CD4-positive, alpha-beta T cell treated with Interleukin-6 for 4 hours (primary cell): ENCODE measurements around the gene SEMA7A.

Experiments
- DNase-seq: peaks from one replicate; pipeline ENCODE4 v3.0.0-alpha.2; 2020; ENCODE audit warnings: mixed read lengths

The SEMA7A gene

GRCh38 chr15:74428970-74429780 is 4.6 kb downstream of the SEMA7A start:
- DNase-seq: no peak

- no peak for DNase-seq
Observed at GRCh38 chr15:74428442-74428787, 5.3 kb downstream of the SEMA7A start.

DNA sequence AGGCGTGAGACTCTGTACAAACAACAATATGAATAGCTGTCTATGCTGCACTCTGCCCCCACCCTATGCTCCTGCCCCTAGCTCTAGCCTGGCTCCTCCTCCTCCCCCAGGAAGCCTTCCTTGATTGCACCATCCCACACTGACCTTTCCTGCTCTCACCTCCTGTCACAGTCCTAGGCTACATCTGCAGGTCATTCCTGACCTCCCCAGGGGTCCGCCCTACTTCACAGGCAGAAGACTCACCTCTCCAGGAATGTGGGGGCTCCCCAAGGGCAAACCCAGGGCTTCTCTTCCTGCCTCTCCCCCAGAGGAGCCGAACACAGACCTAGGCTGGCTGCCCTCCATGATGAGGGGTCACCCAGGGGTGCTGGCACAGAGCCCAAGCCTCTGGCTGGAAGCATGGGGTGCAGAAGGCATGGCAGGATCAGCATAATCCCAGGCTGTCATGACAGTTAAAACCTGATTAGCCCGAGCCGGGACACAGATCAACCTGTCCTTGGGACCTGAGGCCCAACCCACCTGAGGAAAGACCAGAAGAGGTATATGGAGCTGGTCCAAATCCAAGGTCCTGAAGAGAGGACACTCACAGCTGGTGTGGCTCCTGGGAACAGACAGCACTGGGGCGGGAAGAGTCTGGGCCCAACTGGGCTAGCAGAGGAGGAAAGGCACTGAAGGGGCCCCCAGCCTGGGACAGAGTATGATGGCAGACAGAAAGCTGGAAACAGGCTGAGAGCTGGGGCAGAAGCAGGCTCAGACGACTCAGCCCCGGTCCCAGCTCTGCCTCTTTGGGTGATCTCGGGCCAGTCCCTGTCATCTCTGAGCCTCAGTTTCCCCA is 5.9 kb downstream of the SEMA7A start:
- DNase-seq: no peak

DNA sequence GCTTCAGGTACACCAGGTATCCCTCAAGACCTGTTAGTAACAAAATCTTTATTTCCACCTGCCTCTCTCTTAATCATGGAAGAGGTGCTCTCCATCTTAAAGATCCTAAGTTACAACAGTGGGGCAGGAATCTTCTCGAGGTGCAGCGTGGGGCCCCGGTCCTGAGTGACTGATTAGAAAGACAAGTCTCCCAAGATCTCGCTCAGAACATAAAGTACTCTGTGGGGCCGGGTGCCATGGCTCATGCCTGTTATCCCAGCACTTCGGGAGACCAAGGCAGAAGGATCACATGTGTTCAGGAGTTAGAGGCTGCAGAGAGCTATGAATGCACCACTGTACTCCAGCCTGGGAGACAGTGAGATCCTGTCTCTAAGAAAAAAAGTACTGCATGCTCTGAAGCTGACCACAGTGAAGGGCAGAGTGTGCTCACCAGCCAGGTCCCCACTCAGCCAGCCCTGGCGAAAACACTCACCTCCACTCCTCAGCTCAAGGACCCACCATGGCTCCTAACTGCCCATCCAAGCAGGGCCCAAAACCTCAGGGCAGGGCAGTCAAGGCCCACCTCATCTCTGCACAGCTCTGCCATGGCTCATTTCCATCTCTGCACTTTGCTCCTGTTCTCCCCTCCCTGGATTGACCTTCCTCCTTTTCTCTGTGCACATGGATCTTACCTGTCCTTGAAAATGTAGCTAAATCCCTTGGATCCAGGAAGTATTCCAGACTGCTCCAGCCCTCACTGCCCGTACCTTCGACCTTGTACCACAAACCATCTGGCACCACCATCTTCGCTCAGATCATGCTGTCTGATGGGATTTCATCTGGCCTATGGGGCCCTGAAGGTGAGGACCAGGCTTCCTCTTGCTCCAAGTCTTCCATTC is 7.1 kb downstream of the SEMA7A start:
- DNase-seq: no peak

- no peak for DNase-seq
Observed at GRCh38 chr15:74425630-74426029, 8.1 kb downstream of the SEMA7A start.

GRCh38 chr15:74424901-74425528 is 8.7 kb downstream of the SEMA7A start:
- no peak for DNase-seq

GRCh38 chr15:74423431-74424257 is 10.1 kb downstream of the SEMA7A start:
- DNase-seq: no peak

GRCh38 chr15:74422652-74423430 is 10.9 kb downstream of the SEMA7A start:
- no peak for DNase-seq

DNA sequence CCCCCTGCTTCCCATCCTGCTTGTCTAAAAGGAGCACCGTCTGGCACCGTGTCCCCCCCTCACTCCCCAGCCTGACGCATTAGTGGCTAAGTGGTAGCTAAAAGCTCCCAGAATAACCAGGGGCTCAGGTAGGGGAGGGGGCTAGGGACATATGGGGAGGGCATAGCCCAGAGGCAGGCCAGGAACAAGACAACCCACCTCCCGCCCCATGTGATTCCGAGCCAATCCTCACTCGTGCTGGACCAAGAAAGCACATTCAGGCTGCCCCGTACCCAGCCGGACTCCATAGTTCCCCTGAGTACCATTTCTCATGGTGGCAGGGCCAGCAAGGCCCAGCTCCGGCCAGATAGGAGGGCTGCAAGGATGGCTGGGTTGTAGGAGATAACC is 11.5 kb downstream of the SEMA7A start:
- DNase-seq: no peak

DNA sequence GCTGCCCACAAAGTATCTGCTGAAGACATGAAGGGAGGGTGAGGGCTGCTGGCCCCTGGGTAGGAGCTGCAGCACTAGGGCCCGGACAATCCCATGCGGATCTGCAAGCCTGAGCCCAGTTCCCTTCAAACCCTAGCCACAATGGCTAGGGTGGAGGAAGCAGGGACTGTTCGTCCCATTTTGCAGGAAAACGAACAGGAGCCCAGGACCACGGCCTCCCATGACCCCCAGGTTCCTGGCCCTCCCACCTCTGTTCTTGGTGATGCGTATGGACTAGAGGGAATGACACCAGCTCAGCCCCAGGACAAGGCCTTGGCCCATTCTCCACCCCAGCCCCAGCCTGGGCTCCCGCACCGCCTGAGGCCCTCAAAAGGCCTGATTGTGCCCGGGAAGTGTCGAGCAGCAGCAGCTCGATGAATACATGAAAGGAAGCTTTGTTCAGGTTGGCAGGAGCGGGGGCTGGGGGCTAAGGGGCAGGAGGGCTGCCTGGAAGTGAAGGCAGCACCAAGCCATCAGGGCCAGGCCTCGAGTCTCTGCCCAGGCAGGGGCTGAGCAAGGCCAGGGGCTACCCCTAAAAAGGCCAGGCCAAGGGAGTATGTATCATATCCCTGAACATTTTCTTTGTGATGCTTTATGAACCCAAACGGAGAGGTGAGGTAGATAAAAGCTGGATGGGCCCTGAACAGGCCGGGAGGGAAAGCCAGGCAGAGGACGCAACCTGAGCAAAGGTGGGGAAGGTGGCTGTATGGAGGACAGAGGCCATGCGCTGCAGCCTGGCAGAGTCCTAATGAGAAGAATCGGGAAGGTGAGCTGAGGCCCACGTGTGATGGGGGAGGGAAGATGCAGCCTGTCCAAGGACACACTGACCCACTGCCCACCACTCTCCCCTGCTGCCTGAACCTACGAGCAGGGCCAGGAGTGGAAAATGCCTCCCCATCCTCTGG is 12.2 kb downstream of the SEMA7A start:
- DNase-seq: no peak

DNA sequence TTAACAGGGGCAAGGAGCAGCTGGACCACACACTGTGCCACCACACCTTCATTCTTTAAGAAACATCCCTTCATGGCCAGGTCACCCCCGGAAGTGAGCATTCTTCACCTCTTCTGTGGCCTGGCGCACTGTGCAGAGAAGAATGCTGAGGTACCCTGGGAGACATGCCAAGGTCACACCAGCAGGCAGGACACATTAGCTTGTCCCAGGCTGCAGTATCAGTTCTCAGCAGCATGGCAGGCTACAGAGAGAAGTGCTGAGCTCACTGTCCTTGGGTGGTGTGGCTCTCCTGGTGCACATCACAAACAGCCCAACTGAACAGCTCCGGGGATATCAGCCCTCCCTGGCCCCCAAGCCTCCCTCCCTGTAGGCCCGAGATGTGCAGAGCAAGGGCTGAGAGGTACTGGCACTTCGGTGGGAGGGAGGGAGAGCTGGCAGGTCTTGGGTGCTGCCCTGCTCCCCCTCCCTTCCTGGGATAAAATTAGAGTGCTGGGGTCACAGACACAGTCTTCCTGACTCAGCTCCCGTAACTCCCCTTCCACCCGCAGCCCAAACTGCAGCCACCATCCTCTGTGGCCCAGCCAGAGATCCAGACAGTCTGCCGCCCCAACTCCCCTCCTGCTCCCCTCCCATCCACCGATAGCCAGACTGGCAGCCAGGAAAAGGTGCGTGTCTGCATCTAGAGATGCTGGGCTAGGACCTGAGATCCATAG is 13.4 kb downstream of the SEMA7A start:
- DNase-seq: no peak

DNA sequence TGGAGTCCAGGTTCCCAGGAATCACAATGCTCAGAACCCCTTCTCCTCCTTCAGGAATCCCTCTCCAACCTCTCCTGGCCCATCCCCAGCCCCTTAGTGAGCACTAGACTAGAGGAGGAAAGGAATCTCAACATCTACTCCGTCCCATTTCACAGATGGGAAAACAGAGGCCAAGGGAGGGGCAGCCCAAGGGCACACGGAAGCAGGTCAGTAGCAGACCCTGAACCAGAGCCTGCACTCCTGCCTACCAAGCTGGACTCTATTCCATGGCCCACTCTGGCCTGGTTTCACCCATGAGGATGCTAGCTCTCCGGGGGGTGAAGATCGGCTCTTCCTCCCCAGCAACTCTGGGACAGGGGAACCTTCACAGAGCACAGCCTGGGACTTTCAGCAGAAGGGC is 14.3 kb downstream of the SEMA7A start:
- DNase-seq: no peak

DNA sequence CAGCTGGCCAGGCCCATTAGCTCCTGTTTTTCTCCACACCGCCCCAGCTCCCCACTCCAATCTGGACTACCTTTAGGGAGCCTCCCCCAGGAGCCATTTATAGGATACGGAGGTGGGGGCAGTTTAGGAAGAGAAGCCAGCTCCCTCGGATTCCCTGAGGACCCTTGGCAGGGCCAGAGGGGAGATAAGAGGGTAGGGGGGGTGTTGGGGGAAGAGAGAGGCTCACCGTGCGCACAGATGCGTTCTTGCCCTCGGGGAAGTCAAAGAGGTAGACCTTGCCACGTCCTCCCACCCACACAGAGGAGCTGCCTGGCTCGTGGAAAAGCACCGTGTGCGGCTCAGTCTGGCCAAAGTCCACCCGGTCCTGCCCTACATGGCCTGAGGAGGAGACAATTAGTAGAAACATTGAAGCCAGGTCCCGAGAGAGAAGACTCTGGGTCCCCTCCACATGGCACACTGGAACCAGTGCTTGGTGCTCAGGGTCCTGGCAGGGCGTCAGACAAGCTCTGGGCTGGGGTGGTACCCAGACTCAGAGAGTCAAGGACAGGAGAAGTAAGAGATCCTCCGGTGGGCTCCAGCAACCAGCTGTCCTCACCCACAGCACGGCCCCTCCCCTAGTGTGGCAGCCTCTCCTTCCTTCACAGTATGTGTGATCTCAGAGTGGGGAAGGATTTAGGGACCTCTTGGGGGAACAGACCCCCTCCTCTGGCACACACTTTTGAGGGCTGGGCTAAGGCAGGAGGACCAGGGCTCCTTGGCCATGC is 15.0 kb downstream of the SEMA7A start:
- no peak for DNase-seq

GRCh38 chr15:74417670-74418069 is 16.1 kb downstream of the SEMA7A start:
- no peak for DNase-seq

DNA sequence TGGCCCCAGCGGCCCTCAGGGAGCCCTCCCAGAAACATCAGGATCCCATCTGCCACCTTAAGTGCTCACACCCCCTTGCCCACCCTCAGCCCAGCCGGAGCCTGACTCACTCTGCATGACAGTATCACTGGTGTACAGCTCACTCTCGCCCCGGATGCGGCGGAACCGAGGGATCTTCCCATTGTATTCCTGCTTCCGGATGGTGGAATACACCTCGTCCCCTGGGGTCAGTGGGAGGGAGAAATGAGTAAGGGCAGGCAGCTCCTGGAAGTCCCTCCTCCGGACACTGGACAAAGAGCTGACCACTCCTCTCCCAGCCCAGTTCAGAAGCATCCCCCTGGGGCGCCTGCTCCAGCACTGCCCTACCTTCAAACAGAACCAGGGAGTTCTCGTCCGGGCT is 16.5 kb downstream of the SEMA7A start:
- no peak for DNase-seq

DNA sequence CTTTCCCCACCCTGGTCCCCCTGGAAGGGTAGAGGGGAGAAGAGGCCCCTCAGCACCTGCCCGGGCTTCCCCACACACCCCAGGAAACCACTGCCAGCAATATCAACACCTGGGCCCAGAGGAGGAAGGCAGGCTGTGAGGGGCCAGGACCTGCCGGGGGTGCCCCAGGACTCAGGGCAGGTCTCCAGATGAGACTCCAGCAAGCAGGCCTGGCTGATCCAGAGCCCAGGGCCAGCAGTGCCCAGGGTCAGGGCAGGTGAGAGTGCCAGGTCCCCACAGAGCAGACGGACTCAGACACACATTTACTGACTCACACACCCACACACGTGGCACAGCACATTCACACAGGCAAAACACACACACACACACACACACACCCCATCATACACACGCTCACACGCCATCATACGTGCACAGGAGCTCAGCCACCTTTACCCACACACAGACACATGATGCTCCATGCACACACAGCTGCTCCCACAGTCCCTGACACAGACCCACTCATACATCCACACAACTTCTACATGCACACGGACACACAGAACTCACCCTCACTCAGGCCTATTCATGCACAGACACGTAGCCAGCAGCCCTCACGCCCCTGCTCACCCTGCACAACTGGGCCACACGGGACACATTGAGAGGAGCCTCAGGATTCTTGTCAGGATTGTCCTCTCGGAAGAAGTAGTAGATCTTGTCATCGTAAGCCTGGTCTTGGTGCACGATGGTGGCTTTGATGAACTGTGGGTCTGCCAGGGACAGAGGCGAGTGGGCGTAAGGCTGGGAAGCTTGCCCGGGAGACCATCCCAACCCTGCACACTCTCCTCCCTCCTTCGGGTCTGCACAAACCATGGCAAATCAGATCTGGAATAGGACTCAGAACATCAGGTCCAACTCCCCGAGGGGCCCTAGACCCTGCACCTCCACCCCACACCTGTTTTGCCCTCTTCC is 17.5 kb downstream of the SEMA7A start:
- no peak for DNase-seq
